HepG2 (cell line): Measurements from ENCODE around the gene DNM3. TPM values are rescaled to one million over a fixed set of nuclear protein-coding genes. Genes with fewer than 3 reads are reported as not detected.

ENCODE experiments used
- ATAC-seq: fragments of 200-7000 bp; cut with Tn5 transposase; 3 replicates; pipeline ENCODE4 v1.9.1; 2020; ENCODE audit warnings: mild to moderate bottlenecking, moderate library complexity
- BruUV-seq: library from RNA; stranded (reverse); fragments of 400-500 nt; replicated peaks from 2 replicates; lab custom pipeline; 2021; lab: Mats Ljungman, UMichigan
- CTCF ChIA-PET: fragments of 300-600 bp; formaldehyde crosslinking; extraction: SDS; loops from one replicate; lab custom pipeline; 2021; ENCODE audit warnings: low total read pairs, inconsistent platforms, low intra/inter-chr PET ratio; lab: Yijun Ruan, JAX
- POLR2A ChIA-PET: fragments of 350-600 bp; sonication (Branson Sonifier 250); formaldehyde crosslinking; loops from one replicate; lab custom pipeline; 2020; ENCODE audit warnings: antibody characterized with exemption, inconsistent platforms; lab: Yijun Ruan, JAX
- DNase-seq: peaks from one replicate; pipeline ENCODE4 v3.0.0-alpha.2; 2015; ENCODE audit warnings: low spot score
- FAIRE-seq: peaks from 3 replicates; lab custom pipeline; 2011; peaks lifted over from hg19 to GRCh38; lab: Jason Lieb, UNC
- H2AFZ ChIP-seq: one replicate; pipeline ENCODE4 v1.6.1; 2011; ENCODE audit warnings: low read length, inconsistent platforms
- H3K27ac ChIP-seq: fragments of 300-600 bp; 3 replicates; pipeline ENCODE4 v1.8.0; 2011; ENCODE audit warnings: mixed run types, mild to moderate bottlenecking, mixed read lengths, low read length, inconsistent platforms; ENCODE audit not compliant: insufficient read depth; ENCODE audit errors: extremely low read length
- H3K27me3 ChIP-seq, 2 experiments: fragments of 200-600 bp in 1 of 2; 2 replicates in 1 of 2; 3 replicates in 1 of 2; pipeline versions ENCODE4 v1.6.0 to v1.8.0; 2011; ENCODE audit warnings: low read length in 2 of 2, mild to moderate bottlenecking in 2 of 2, moderate library complexity in 2 of 2, inconsistent platforms in 1 of 2; ENCODE audit not compliant: insufficient read depth in 2 of 2, control insufficient read depth in 1 of 2
- H3K36me3 ChIP-seq, 2 experiments: fragments of 200-600 bp in 1 of 2; replicated peaks in 1 of 2; 2 replicates in 1 of 2; 3 replicates in 1 of 2; pipeline versions ENCODE4 v1.5.1 to v1.8.0; 2011; ENCODE audit warnings: low read length in 2 of 2, inconsistent platforms in 1 of 2; ENCODE audit not compliant: insufficient read depth in 2 of 2, control insufficient read depth in 1 of 2
- H3K4me1 ChIP-seq: 2 replicates; pipeline ENCODE4 v1.5.1; 2012; ENCODE audit warnings: low read length, inconsistent platforms; ENCODE audit not compliant: insufficient read depth
- H3K4me2 ChIP-seq: 2 replicates; pipeline ENCODE4 v1.6.0; 2011; ENCODE audit warnings: low read depth, low read length, inconsistent platforms
- H3K4me3 ChIP-seq, 3 experiments: fragments of 200-600 bp in 1 of 3; sonication (generic), shearing (Covaris generic) in 1 of 3; replicated peaks in 1 of 3; 2 replicates each; pipeline ENCODE4 v1.5.1; 2011 to 2016; ENCODE audit warnings: low read length in 3 of 3, inconsistent platforms in 2 of 3, low read depth in 2 of 3, mild to moderate bottlenecking in 2 of 3, control low read depth in 1 of 3, mixed read lengths in 1 of 3; ENCODE audit not compliant: insufficient read depth in 1 of 3
- H3K79me2 ChIP-seq: one replicate; pipeline ENCODE4 v1.6.1; 2011; ENCODE audit warnings: low read length, inconsistent platforms; ENCODE audit not compliant: insufficient read depth
- H3K9ac ChIP-seq: 2 replicates; pipeline ENCODE4 v1.6.0; 2011; ENCODE audit warnings: mild to moderate bottlenecking, low read depth, low read length, inconsistent platforms; ENCODE audit not compliant: insufficient read depth
- H3K9me3 ChIP-seq: 2 replicates; pipeline ENCODE4 v1.5.1; 2012; ENCODE audit warnings: mild to moderate bottlenecking, low read length
- H4K20me1 ChIP-seq: 2 replicates; pipeline ENCODE4 v1.6.0; 2011; ENCODE audit warnings: inconsistent platforms, mild to moderate bottlenecking, low read length, moderate library complexity; ENCODE audit not compliant: insufficient read depth
- JDP2 ChIP-seq: sonication (generic); formaldehyde crosslinking; IDR thresholded peaks from 2 replicates; pipeline ENCODE4 v1.8.1; 2022; ENCODE audit warnings: missing genetic modification reagents, borderline replicate concordance
- PLRG1 ChIP-seq: fragments of 450-650 bp; conservative IDR thresholded peaks from 2 replicates; pipeline ENCODE4 v1.6.1; 2016
- SMAD1 ChIP-seq: sonication (generic); formaldehyde crosslinking; IDR thresholded peaks from 2 replicates; pipeline ENCODE4 v1.4.0; 2020; ENCODE audit warnings: missing genetic modification reagents, low read depth, mild to moderate bottlenecking, borderline replicate concordance
- ZNF160 ChIP-seq: sonication (generic); formaldehyde crosslinking; IDR thresholded peaks from 2 replicates; pipeline ENCODE4 v1.8.0; 2022; ENCODE audit warnings: mild to moderate bottlenecking, inconsistent platforms, missing genetic modification reagents
- ZNF264 ChIP-seq: sonication (generic); formaldehyde crosslinking; IDR thresholded peaks from 2 replicates; pipeline ENCODE4 v1.4.0; 2020; ENCODE audit warnings: missing genetic modification reagents
- ZNF550 ChIP-seq: sonication (generic); formaldehyde crosslinking; IDR thresholded peaks from 2 replicates; pipeline ENCODE4 v1.4.0; 2020; ENCODE audit warnings: mild to moderate bottlenecking, missing genetic modification reagents, borderline replicate concordance
- WGBS: methylation state at CpG from one replicate; pipeline ENCODE4 v1.1.6; 2017; ENCODE audit warnings: low lambda C conversion rate; 5-methylcytosine and 5-hydroxymethylcytosine counted together
- in situ Hi-C: cut with HindIII; loops from 2 replicates; pipeline ENCODE4 v1.10.0; 2017; ENCODE audit warnings: low pct_unique_long_range_greater_than_20kb; ENCODE audit not compliant: extremely low pct_ligation_motif_present
- intact Hi-C: fragments of 100-400 bp; cut with micrococcal nuclease; formaldehyde crosslinking; loops from one replicate; pipeline ENCODE4 v1.10.0; 2022; ENCODE audit not compliant: unreplicated experiment
- polyA plus RNA-seq, 8 experiments: library from polyadenylated mRNA; depleted of rRNA in 3 of 8; stranded (reverse) in 7 of 8; unstranded in 1 of 8; fragments of >200 nt; fragmentation: Illumina TruSeq in 4 of 8; extraction: Trizol in 4 of 8; gene quantifications; 2 replicates each; pipeline versions ENCODE4 v1.2.1 to v1.2.3, GENCODE V29; 2011 to 2016; ENCODE audit warnings: low read depth in 4 of 8, missing spikeins in 1 of 8, mixed read lengths in 1 of 8; ENCODE audit not compliant: insufficient read depth in 1 of 8
- total RNA-seq, 5 experiments: library from RNA; depleted of rRNA; stranded (reverse); fragments of >200 nt; fragmentation: Illumina TruSeq; extraction: Trizol; gene quantifications; 2 replicates each; pipeline ENCODE4 v1.2.3, GENCODE V29; 2016; ENCODE audit warnings: low read depth in 1 of 5
- TF ChIP-seq, protein P1 (sequence below): sonication (generic); formaldehyde crosslinking; IDR thresholded peaks from 2 replicates; pipeline ENCODE4 v1.4.0; 2020; ENCODE audit warnings: missing genetic modification reagents
- TF ChIP-seq, protein P2 (sequence below): sonication (generic); formaldehyde crosslinking; IDR thresholded peaks from 2 replicates; pipeline ENCODE4 v1.4.0; 2020; ENCODE audit warnings: low read depth, missing genetic modification reagents

Gene DNM3
- total and polyA plus RNA-seq, 2 of the 13 experiments (the other 11 are each of a cell fraction or from before 2014, with no cell fraction given) = 0.05 TPM; not detected in 1

DNA sequence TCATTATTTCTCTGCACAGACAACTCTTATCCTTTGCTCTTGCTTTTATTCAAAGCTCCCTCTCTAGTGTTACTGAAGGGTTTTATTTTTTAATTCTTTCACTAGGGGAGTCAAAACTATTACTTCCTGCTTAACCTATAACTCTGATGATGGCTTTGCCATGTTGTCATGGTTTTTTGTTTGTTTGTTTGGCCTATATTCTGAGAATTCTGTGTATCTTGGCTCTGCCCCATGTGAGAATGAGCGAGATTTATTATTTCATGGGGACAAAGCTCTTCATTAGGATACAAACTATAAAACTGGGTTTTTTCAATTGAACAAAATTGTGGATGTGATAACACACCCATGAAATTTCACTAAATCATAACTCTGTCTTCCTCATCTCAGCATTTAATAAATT, 388.6 kb downstream of the DNM3 start (continued):
- TF ChIP-seq SMAD1 (CRISPR knock-in tag) = no peak
- TF ChIP-seq, protein P1, sequence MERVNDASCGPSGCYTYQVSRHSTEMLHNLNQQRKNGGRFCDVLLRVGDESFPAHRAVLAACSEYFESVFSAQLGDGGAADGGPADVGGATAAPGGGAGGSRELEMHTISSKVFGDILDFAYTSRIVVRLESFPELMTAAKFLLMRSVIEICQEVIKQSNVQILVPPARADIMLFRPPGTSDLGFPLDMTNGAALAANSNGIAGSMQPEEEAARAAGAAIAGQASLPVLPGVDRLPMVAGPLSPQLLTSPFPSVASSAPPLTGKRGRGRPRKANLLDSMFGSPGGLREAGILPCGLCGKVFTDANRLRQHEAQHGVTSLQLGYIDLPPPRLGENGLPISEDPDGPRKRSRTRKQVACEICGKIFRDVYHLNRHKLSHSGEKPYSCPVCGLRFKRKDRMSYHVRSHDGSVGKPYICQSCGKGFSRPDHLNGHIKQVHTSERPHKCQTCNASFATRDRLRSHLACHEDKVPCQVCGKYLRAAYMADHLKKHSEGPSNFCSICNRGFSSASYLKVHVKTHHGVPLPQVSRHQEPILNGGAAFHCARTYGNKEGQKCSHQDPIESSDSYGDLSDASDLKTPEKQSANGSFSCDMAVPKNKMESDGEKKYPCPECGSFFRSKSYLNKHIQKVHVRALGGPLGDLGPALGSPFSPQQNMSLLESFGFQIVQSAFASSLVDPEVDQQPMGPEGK (CRISPR knock-in tag) = no peak

DNA sequence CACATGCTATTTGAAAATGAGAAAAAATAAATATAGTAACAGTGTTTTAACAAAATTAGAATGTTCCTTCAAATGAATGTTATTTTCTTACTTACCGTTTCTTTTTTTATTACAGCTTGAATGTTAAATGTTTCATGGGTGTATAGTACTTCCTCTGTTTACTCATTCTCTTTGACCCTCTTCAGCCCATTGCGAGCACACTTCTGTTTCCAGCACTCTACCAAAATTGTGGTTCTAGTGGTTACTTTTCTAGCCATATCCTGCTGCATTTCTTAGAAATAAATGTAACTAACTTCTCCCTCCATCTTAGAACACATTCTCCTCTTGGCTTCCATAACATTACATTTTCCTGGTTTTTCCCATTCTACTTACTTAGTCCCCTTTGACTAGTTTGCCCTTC, 389.2 kb downstream of the DNM3 start:
- intact Hi-C loops = no loop called here
- no TSS peak for BruUV-seq

More for the DNA sequence above, 389.2 kb downstream of the DNM3 start:
- ATAC-seq (no peak), DNase-seq (no peak), FAIRE-seq (no peak)
- H3K36me3 ChIP-seq = no peaks in the 10 kb centered on the region
- H3K4me1 ChIP-seq = no peaks in the 10 kb centered on the region
- no peak overlapping the region for H3K27ac ChIP-seq
- H3K4me2 ChIP-seq = no peak overlapping the region
- CTCF ChIA-PET = no interaction called here
- H2AFZ ChIP-seq = no peak overlapping the region
- H4K20me1 ChIP-seq = no peaks in the 10 kb centered on the region
- POLR2A ChIA-PET = no interaction called here
- no peaks in the 10 kb centered on the region for H3K9me3 ChIP-seq
- TF ChIP-seq, protein P2, sequence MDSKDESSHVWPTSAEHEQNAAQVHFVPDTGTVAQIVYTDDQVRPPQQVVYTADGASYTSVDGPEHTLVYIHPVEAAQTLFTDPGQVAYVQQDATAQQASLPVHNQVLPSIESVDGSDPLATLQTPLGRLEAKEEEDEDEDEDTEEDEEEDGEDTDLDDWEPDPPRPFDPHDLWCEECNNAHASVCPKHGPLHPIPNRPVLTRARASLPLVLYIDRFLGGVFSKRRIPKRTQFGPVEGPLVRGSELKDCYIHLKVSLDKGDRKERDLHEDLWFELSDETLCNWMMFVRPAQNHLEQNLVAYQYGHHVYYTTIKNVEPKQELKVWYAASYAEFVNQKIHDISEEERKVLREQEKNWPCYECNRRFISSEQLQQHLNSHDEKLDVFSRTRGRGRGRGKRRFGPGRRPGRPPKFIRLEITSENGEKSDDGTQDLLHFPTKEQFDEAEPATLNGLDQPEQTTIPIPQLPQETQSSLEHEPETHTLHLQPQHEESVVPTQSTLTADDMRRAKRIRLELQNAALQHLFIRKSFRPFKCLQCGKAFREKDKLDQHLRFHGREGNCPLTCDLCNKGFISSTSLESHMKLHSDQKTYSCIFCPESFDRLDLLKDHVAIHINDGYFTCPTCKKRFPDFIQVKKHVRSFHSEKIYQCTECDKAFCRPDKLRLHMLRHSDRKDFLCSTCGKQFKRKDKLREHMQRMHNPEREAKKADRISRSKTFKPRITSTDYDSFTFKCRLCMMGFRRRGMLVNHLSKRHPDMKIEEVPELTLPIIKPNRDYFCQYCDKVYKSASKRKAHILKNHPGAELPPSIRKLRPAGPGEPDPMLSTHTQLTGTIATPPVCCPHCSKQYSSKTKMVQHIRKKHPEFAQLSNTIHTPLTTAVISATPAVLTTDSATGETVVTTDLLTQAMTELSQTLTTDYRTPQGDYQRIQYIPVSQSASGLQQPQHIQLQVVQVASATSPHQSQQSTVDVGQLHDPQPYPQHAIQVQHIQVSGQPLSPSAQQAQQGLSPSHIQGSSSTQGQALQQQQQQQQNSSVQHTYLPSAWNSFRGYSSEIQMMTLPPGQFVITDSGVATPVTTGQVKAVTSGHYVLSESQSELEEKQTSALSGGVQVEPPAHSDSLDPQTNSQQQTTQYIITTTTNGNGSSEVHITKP (CRISPR knock-in tag) = no peak
- TF ChIP-seq ZNF550 (CRISPR knock-in tag) = no peak
- no peak for TF ChIP-seq PLRG1
- no peak for TF ChIP-seq ZNF160
- no peak for TF ChIP-seq JDP2 (CRISPR knock-in tag)
- TF ChIP-seq ZNF264 = no peak
- no peak overlapping the region for H3K9ac ChIP-seq
- H3K27me3 ChIP-seq = no peaks in the 10 kb centered on the region
- H3K79me2 ChIP-seq = no peaks in the 10 kb centered on the region
- no peak overlapping the region for H3K4me3 ChIP-seq
- in situ Hi-C loops = no loop called here
- WGBS = 25% methylated on average over 2 of the region's 2 CpGs
